NT2/D1 (cell line): Measurements from ENCODE around the gene NDRG4.

Source experiments
- DNase-seq: peaks from one replicate; pipeline ENCODE4 v3.0.0-alpha.2; 2011; ENCODE audit warnings: low read depth, low spot score
- H3K27me3 ChIP-seq: 2 replicates; pipeline ENCODE4 v1.6.0; 2011; ENCODE audit warnings: mild to moderate bottlenecking; ENCODE audit not compliant: insufficient read length, insufficient read depth
- H3K36me3 ChIP-seq: 2 replicates; pipeline ENCODE4 v1.6.1; 2011; ENCODE audit warnings: mild to moderate bottlenecking, low read length, mixed read lengths; ENCODE audit not compliant: insufficient read depth, insufficient read length
- H3K4me1 ChIP-seq: 2 replicates; pipeline ENCODE4 v1.5.1; 2011; ENCODE audit not compliant: insufficient read depth, insufficient read length
- H3K4me3 ChIP-seq: 2 replicates; pipeline ENCODE4 v1.5.1; 2011; ENCODE audit warnings: low read depth; ENCODE audit not compliant: insufficient read length
- H3K9ac ChIP-seq: 2 replicates; pipeline ENCODE4 v1.6.0; 2011; ENCODE audit warnings: low read depth; ENCODE audit not compliant: insufficient read length
- H3K9me3 ChIP-seq: 2 replicates; pipeline ENCODE4 v1.5.1; 2011; ENCODE audit warnings: mild to moderate bottlenecking, low read length; ENCODE audit not compliant: insufficient read depth
- SUZ12 ChIP-seq: IDR thresholded peaks from 2 replicates; pipeline ENCODE4 v1.6.1; 2011; ENCODE audit not compliant: insufficient read length, insufficient read depth; ENCODE audit errors: extremely low read depth
- YY1 ChIP-seq: IDR thresholded peaks from 2 replicates; pipeline ENCODE4 v1.6.1; 2011; ENCODE audit not compliant: insufficient read length, insufficient read depth
- ZNF274 ChIP-seq: IDR thresholded peaks from 2 replicates; pipeline ENCODE4 v1.6.1; 2011; ENCODE audit warnings: mild to moderate bottlenecking, low read depth, low read length

Gene NDRG4

GRCh38 chr16:58548378-58548777, 48.4 kb downstream of the NDRG4 start:
- no peak for DNase-seq
- Histone ChIP-seq H3K9me3 (no peaks in the 10 kb centered on the region), H3K9ac (no peak overlapping the region), H3K4me3 (no peak overlapping the region), H3K27me3 (no peaks in the 10 kb centered on the region), H3K36me3 (peaks cover 96% of the 10 kb centered on the region), H3K4me1 (no peaks in the 10 kb centered on the region)
- TF ChIP-seq YY1: no peak
- TF ChIP-seq ZNF274: no peak
- TF ChIP-seq SUZ12: no peak

DNA sequence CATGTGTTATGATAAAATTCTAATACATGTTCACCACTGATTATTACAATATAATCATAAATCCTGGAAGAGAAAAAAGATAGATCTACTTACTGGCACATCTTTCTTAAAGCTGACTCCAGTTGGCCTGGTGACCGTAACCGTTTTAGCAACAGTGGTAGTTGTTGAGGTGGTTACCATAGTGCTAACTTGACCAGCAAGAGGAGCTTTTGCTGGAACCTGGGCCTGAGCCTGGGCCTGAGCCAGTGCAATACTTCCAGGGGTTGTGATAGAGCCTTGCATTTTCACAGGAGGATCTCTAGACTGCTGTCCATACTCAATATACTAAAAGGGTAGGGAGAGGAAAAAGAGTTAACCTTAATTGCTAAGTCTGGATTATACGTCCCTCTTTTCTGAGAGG, 51.6 kb downstream of the NDRG4 start:
- H3K9ac ChIP-seq: no peak overlapping the region
- no peak for DNase-seq
- no peak overlapping the region for H3K4me3 ChIP-seq
- H3K36me3 ChIP-seq: peaks cover 94% of the 10 kb centered on the region
- no peaks in the 10 kb centered on the region for H3K9me3 ChIP-seq
- TF ChIP-seq ZNF274 (no peak), YY1 (no peak), SUZ12 (no peak)
- no peaks in the 10 kb centered on the region for H3K27me3 ChIP-seq
- no peaks in the 10 kb centered on the region for H3K4me1 ChIP-seq

DNA sequence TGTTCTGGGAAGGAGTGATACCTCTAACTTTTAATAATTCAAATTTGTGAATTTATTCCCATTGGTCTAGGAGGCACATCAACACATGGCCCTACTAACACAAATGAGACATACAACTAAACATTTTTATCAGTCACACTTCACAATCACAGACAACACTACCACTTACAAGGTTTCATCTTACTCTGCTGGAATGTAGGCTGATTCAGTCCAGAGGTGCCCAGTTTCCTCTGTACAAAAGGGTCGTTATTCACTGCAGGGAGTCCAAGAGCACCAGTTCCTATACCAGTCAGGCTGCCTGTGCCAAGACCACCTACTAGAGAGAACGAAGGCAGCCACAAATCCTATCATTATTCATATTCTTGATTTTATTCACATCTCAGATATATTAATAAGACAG, 56.7 kb downstream of the NDRG4 start:
- Histone ChIP-seq H3K9ac (no peak overlapping the region), H3K4me3 (no peak overlapping the region), H3K27me3 (no peaks in the 10 kb centered on the region), H3K4me1 (no peaks in the 10 kb centered on the region), H3K9me3 (no peaks in the 10 kb centered on the region), H3K36me3 (peaks cover 84% of the 10 kb centered on the region)
- DNase-seq: no peak
- TF ChIP-seq ZNF274 (no peak), SUZ12 (no peak), YY1 (no peak)
